Skeletal muscle satellite cell (primary cell): Measurements from ENCODE around the gene PARD3.
"Not testable (repeated sequence)": the region's sequence is repeated elsewhere in the genome, so short reads cannot be mapped to it uniquely, and the experiment has no call there.

Experiments
- H3K27me3 ChIP-seq: 2 replicates; pipeline ENCODE4 v1.7.0; 2013; ENCODE audit warnings: low read length; ENCODE audit not compliant: control insufficient read depth, insufficient read depth
- H3K36me3 ChIP-seq: 2 replicates; pipeline ENCODE4 v1.7.0; 2013; ENCODE audit warnings: mild to moderate bottlenecking, control low read depth, low read length; ENCODE audit not compliant: insufficient read depth
- H3K4me1 ChIP-seq: 2 replicates; pipeline ENCODE4 v1.7.0; 2013; ENCODE audit warnings: low read length; ENCODE audit not compliant: control insufficient read depth, insufficient read depth
- H3K4me2 ChIP-seq: 2 replicates; pipeline ENCODE4 v1.7.0; 2013; ENCODE audit warnings: mild to moderate bottlenecking, low read length
- H3K4me3 ChIP-seq: 2 replicates; pipeline ENCODE4 v1.7.0; 2013; ENCODE audit warnings: low read length
- H3K9ac ChIP-seq: 2 replicates; pipeline ENCODE4 v1.7.0; 2013; ENCODE audit warnings: mild to moderate bottlenecking, low read depth, low read length, moderate library complexity
- H3K9me3 ChIP-seq: replicated peaks from 2 replicates; pipeline ENCODE4 v1.7.0; 2013; ENCODE audit warnings: mild to moderate bottlenecking, control low read depth, low read length

The PARD3 gene

GRCh38 chr10:34844448-34844847, 29.4 kb upstream of the PARD3 start:
- no peaks in the 10 kb centered on the region for H3K9me3 ChIP-seq
- H3K36me3 ChIP-seq: no peaks in the 10 kb centered on the region
- H3K4me3 ChIP-seq: no peak overlapping the region

GRCh38 chr10:34843470-34843869, 28.4 kb upstream of the PARD3 start:
- not testable (repeated sequence) for H3K4me2 ChIP-seq, H3K4me3 ChIP-seq, H3K36me3 ChIP-seq, H3K9ac ChIP-seq, H3K4me1 ChIP-seq, H3K9me3 ChIP-seq
- H3K27me3 ChIP-seq: peaks cover 23% of the 10 kb centered on the region

More at GRCh38 chr10:34844448-34844847, 29.4 kb upstream of the PARD3 start:
- peaks cover 20% of the 10 kb centered on the region for H3K27me3 ChIP-seq
- H3K9ac ChIP-seq: no peak overlapping the region
- H3K4me2 ChIP-seq: no peak overlapping the region
- H3K4me1 ChIP-seq: no peaks in the 10 kb centered on the region

GRCh38 chr10:34838366-34838900, 23.3 kb upstream of the PARD3 start:
- Histone ChIP-seq H3K9ac (no peak overlapping the region), H3K9me3 (no peaks in the 10 kb centered on the region), H3K27me3 (peaks cover 25% of the 10 kb centered on the region), H3K4me1 (no peaks in the 10 kb centered on the region), H3K4me2 (no peak overlapping the region), H3K4me3 (no peak overlapping the region), H3K36me3 (no peaks in the 10 kb centered on the region)

GRCh38 chr10:34835908-34836508, 20.9 kb upstream of the PARD3 start:
- Histone ChIP-seq H3K36me3 (no peaks in the 10 kb centered on the region), H3K4me1 (no peaks in the 10 kb centered on the region), H3K4me2 (no peak overlapping the region), H3K9ac (no peak overlapping the region), H3K9me3 (no peaks in the 10 kb centered on the region), H3K4me3 (no peak overlapping the region), H3K27me3 (peaks cover 25% of the 10 kb centered on the region)

GRCh38 chr10:34834274-34834673, 19.2 kb upstream of the PARD3 start:
- Histone ChIP-seq H3K27me3 (peaks cover 28% of the 10 kb centered on the region), H3K9me3 (no peaks in the 10 kb centered on the region), H3K4me2 (no peak overlapping the region), H3K36me3 (no peaks in the 10 kb centered on the region), H3K4me3 (no peak overlapping the region), H3K4me1 (no peaks in the 10 kb centered on the region), H3K9ac (no peak overlapping the region)

- Histone ChIP-seq H3K9me3 (no peaks in the 10 kb centered on the region), H3K36me3 (no peaks in the 10 kb centered on the region), H3K9ac (no peak overlapping the region), H3K4me3 (no peak overlapping the region), H3K27me3 (peaks cover 20% of the 10 kb centered on the region), H3K4me1 (no peaks in the 10 kb centered on the region), H3K4me2 (peak overlapping the region; percentile 27)
Observed at GRCh38 chr10:34830217-34830822, 15.2 kb upstream of the PARD3 start.

- no peaks in the 10 kb centered on the region for H3K4me1 ChIP-seq
- no peaks in the 10 kb centered on the region for H3K9me3 ChIP-seq
- H3K4me3 ChIP-seq: no peak overlapping the region
- H3K36me3 ChIP-seq: no peaks in the 10 kb centered on the region
- H3K27me3 ChIP-seq: peaks cover 18% of the 10 kb centered on the region
- no peak overlapping the region for H3K9ac ChIP-seq
- H3K4me2 ChIP-seq: no peak overlapping the region
Observed at GRCh38 chr10:34826857-34827766, 12.0 kb upstream of the PARD3 start.

GRCh38 chr10:34826221-34826620, 11.1 kb upstream of the PARD3 start:
- Histone ChIP-seq H3K9ac (no peak overlapping the region), H3K27me3 (peaks cover 13% of the 10 kb centered on the region), H3K9me3 (no peaks in the 10 kb centered on the region), H3K4me2 (no peak overlapping the region), H3K4me1 (no peaks in the 10 kb centered on the region), H3K4me3 (no peak overlapping the region), H3K36me3 (no peaks in the 10 kb centered on the region)

- peaks cover 10% of the 10 kb centered on the region for H3K27me3 ChIP-seq
- no peaks in the 10 kb centered on the region for H3K9me3 ChIP-seq
- no peaks in the 10 kb centered on the region for H3K36me3 ChIP-seq
- no peak overlapping the region for H3K9ac ChIP-seq
- no peak overlapping the region for H3K4me3 ChIP-seq
- no peaks in the 10 kb centered on the region for H3K4me1 ChIP-seq
- no peak overlapping the region for H3K4me2 ChIP-seq
Observed at GRCh38 chr10:34825414-34825813, 10.3 kb upstream of the PARD3 start.

- H3K4me1 ChIP-seq: no peaks in the 10 kb centered on the region
- no peak overlapping the region for H3K4me3 ChIP-seq
- no peaks in the 10 kb centered on the region for H3K36me3 ChIP-seq
- H3K9ac ChIP-seq: no peak overlapping the region
- no peak overlapping the region for H3K4me2 ChIP-seq
- no peaks in the 10 kb centered on the region for H3K9me3 ChIP-seq
- H3K27me3 ChIP-seq: peaks cover 6% of the 10 kb centered on the region
Observed at GRCh38 chr10:34824870-34825269, 9.8 kb upstream of the PARD3 start.
